Measurements from ENCODE around the gene FAM162A. TPM values are rescaled to one million over a fixed set of nuclear protein-coding genes. Genes with fewer than 3 reads are reported as not detected.
A peak's percentile ranks its signal among the peaks of the same experiment; 100 is the strongest.

The FAM162A gene
- total RNA-seq, 1 experiment from 2014 or later = 38.0 TPM

- peak; percentile 12 for TF ChIP-seq CTCF (IDR thresholded peaks at IDR 0.05; ENCODE audit: unreplicated experiment)
Measured at GRCh38 chr3:122415762-122416654, 32.0 kb downstream of the FAM162A start, which contains the start of gene WDR5B. Gene WDR5B, minus strand, starts transcription at chr3:122416062. Its CDS starts 534 bp downstream, at chr3:122415528.

GRCh38 chr3:122416966-122417365 lies 33.0 kb downstream of the FAM162A start:
- no TSS peak for BruUV-seq (replicated peaks)
- peaks cover 54% of the 10 kb centered on the region for H3K36me3 Mint-ChIP-seq (ENCODE audit: insufficient read depth, unreplicated experiment)
- DNase-seq = peak; percentile 16
- intact Hi-C loops (cut with micrococcal nuclease; ENCODE audit: unreplicated experiment) = no loop called here
- no peaks in the 10 kb centered on the region for H3K9me3 Mint-ChIP-seq (ENCODE audit: low read depth, unreplicated experiment)
- H3K4me1 Mint-ChIP-seq (ENCODE audit: low read depth, unreplicated experiment) = peaks cover 20% of the 10 kb centered on the region
- peak overlapping the region; percentile 94 for H3K4me3 Mint-ChIP-seq (ENCODE audit: low read depth, unreplicated experiment)
- H3K27ac Mint-ChIP-seq (ENCODE audit: unreplicated experiment) = peak overlapping the region; percentile 98
- no peaks in the 10 kb centered on the region for H3K27me3 Mint-ChIP-seq (ENCODE audit: unreplicated experiment)
- CTCF ChIA-PET = interaction anchor here (0.5 kb wide), 1 partner anchor 21 kb away, joined by 3 read pairs; no protein-coding TSS in a partner anchor
- no peak for TF ChIP-seq CTCF (IDR thresholded peaks at IDR 0.05; ENCODE audit: unreplicated experiment)

More at GRCh38 chr3:122415762-122416654, 32.0 kb downstream of the FAM162A start, which contains the start of gene WDR5B:
- Mint-ChIP-seq H3K36me3 (ENCODE audit: insufficient read depth, unreplicated experiment) (peaks cover 47% of the 10 kb centered on the region), H3K9me3 (ENCODE audit: low read depth, unreplicated experiment) (no peaks in the 10 kb centered on the region), H3K27me3 (ENCODE audit: unreplicated experiment) (no peaks in the 10 kb centered on the region), H3K4me3 (ENCODE audit: low read depth, unreplicated experiment) (peak within 1 kb of the TSS; percentile 94), H3K4me1 (ENCODE audit: low read depth, unreplicated experiment) (peaks cover 20% of the 10 kb centered on the region), H3K27ac (ENCODE audit: unreplicated experiment) (peak within 1 kb of the TSS; percentile 98)
- peak; percentile 96 for DNase-seq
- BruUV-seq (replicated peaks) = TSS peak; percentile 76
- CTCF ChIA-PET = interaction anchor here (0.7 to 1.9 kb wide), 3 partner anchors 23 to 106 kb away, joined by 3 to 11 read pairs (median 6); partner anchors contain the start of genes FAM162A and MIX23
- intact Hi-C loops (cut with micrococcal nuclease; ENCODE audit: unreplicated experiment) = no loop called here

- CTCF ChIA-PET = interaction anchor here (0.6 kb wide), 1 partner anchor 318 kb away, joined by 4 read pairs; no protein-coding TSS in a partner anchor
- Mint-ChIP-seq H3K36me3 (ENCODE audit: insufficient read depth, unreplicated experiment) (peaks cover 53% of the 10 kb centered on the region), H3K4me1 (ENCODE audit: low read depth, unreplicated experiment) (no peaks in the 10 kb centered on the region), H3K27ac (ENCODE audit: unreplicated experiment) (no peak overlapping the region), H3K9me3 (ENCODE audit: low read depth, unreplicated experiment) (no peaks in the 10 kb centered on the region), H3K27me3 (ENCODE audit: unreplicated experiment) (no peaks in the 10 kb centered on the region), H3K4me3 (ENCODE audit: low read depth, unreplicated experiment) (no peak overlapping the region)
- intact Hi-C loops (cut with micrococcal nuclease; ENCODE audit: unreplicated experiment) = no loop called here
- BruUV-seq (replicated peaks) = no TSS peak
- DNase-seq = no peak
- TF ChIP-seq CTCF (IDR thresholded peaks at IDR 0.05; ENCODE audit: unreplicated experiment) = no peak
Measured at GRCh38 chr3:122421101-122421500, 37.1 kb downstream of the FAM162A start.

- H3K27ac Mint-ChIP-seq (ENCODE audit: unreplicated experiment) = no peak overlapping the region
- H3K9me3 Mint-ChIP-seq (ENCODE audit: low read depth, unreplicated experiment) = no peaks in the 10 kb centered on the region
- CTCF ChIA-PET = no interaction called here
- no peak for DNase-seq
- peaks cover 45% of the 10 kb centered on the region for H3K36me3 Mint-ChIP-seq (ENCODE audit: insufficient read depth, unreplicated experiment)
- H3K27me3 Mint-ChIP-seq (ENCODE audit: unreplicated experiment) = no peaks in the 10 kb centered on the region
- no peak for TF ChIP-seq CTCF (IDR thresholded peaks at IDR 0.05; ENCODE audit: unreplicated experiment)
- no TSS peak for BruUV-seq (replicated peaks)
- H3K4me3 Mint-ChIP-seq (ENCODE audit: low read depth, unreplicated experiment) = no peak overlapping the region
- H3K4me1 Mint-ChIP-seq (ENCODE audit: low read depth, unreplicated experiment) = no peaks in the 10 kb centered on the region
- intact Hi-C loops (cut with micrococcal nuclease; ENCODE audit: unreplicated experiment) = no loop called here
Measured at GRCh38 chr3:122421836-122422235, 37.9 kb downstream of the FAM162A start.
